WTC11 (cell line): ENCODE results near the gene KISS1R.

Source experiments
- CREB1 ChIP-seq: sonication (generic); formaldehyde crosslinking; IDR thresholded peaks from 2 replicates; pipeline ENCODE4 v1.8.0; 2023; ENCODE audit warnings: mild to moderate bottlenecking, missing genetic modification reagents
- CTCF ChIP-seq: fragments of 200-600 bp; IDR thresholded peaks from 2 replicates; pipeline ENCODE4 v1.8.0; 2022; ENCODE audit warnings: antibody characterized with exemption
- MLX ChIP-seq: sonication (generic); formaldehyde crosslinking; IDR thresholded peaks from 2 replicates; pipeline ENCODE4 v1.8.1; 2023; ENCODE audit warnings: mild to moderate bottlenecking, missing genetic modification reagents, moderate library complexity
- NR1H2 ChIP-seq: sonication (generic); formaldehyde crosslinking; IDR thresholded peaks from 2 replicates; pipeline ENCODE4 v1.9.0; 2021; ENCODE audit warnings: mild to moderate bottlenecking, moderate library complexity, missing genetic modification reagents
- ZBTB21 ChIP-seq: sonication (generic); formaldehyde crosslinking; IDR thresholded peaks from 2 replicates; pipeline ENCODE4 v1.8.1; 2023; ENCODE audit warnings: mild to moderate bottlenecking, missing genetic modification reagents, borderline replicate concordance

GRCh38 chr19:913080-913748, 3.9 kb upstream of the KISS1R start, which contains the start of gene R3HDM4:
- no peak for TF ChIP-seq MLX
- no peak for TF ChIP-seq NR1H2 (CRISPR knock-in tag)
- TF ChIP-seq CREB1 (CRISPR knock-in tag) = no peak
- TF ChIP-seq ZBTB21 = no peak
- no peak for TF ChIP-seq CTCF
